K562 (cell line): ENCODE measurements around the gene C2CD2. TPM values are rescaled to one million over a fixed set of nuclear protein-coding genes. Genes with fewer than 3 reads are reported as not detected.

Source experiments
- ATAC-seq: fragments of 200-7000 bp; cut with Tn5 transposase; 3 replicates; pipeline ENCODE4 v1.9.1; 2020; ENCODE audit warnings: moderate library complexity
- BruUV-seq: library from RNA; stranded (reverse); fragments of 400-500 nt; replicated peaks from 2 replicates; lab custom pipeline; 2021; lab: Mats Ljungman, UMichigan
- CTCF ChIA-PET: fragments of 300-600 bp; formaldehyde crosslinking; extraction: SDS; loops from one replicate; lab custom pipeline; 2021; ENCODE audit warnings: low intra/inter-chr PET ratio; lab: Yijun Ruan, JAX
- POLR2A ChIA-PET: fragments of 300-600, 350-650 bp; sonication (Branson Sonifier 250); formaldehyde crosslinking; extraction: SDS; loops from one replicate; lab custom pipeline; 2021; ENCODE audit warnings: antibody characterized with exemption, inconsistent platforms; lab: Yijun Ruan, JAX
- DNase-seq, 4 experiments: peaks; one replicate each; pipeline versions ENCODE4 v3.0.0 to v3.0.0-alpha.2; 2011 to 2018; ENCODE audit warnings: low spot score in 3 of 4, mixed read lengths in 3 of 4; ENCODE audit errors: extremely low read depth in 1 of 4
- FAIRE-seq: peaks from 2 replicates; lab custom pipeline; 2011; peaks lifted over from hg19 to GRCh38; lab: Jason Lieb, UNC
- H2AFZ ChIP-seq: 2 replicates; pipeline ENCODE4 v1.6.0; 2011; ENCODE audit warnings: low read depth, low read length, control low read depth, inconsistent platforms
- H3K27ac ChIP-seq: fragments of 200-600 bp; 3 replicates; pipeline ENCODE4 v1.8.0; 2011; ENCODE audit warnings: low read depth, mild to moderate bottlenecking, control low read depth, inconsistent platforms, low read length, moderate library complexity, mixed read lengths; ENCODE audit errors: extremely low read depth
- H3K27me3 ChIP-seq, 2 experiments: fragments of 300-600 bp in 1 of 2; 2 replicates in 1 of 2; 3 replicates in 1 of 2; pipeline versions ENCODE4 v1.6.0 to v1.8.0; 2011; ENCODE audit warnings: inconsistent platforms in 2 of 2, low read length in 2 of 2, mild to moderate bottlenecking in 1 of 2, mixed read lengths in 1 of 2, moderate library complexity in 1 of 2; ENCODE audit not compliant: control insufficient read depth in 2 of 2, insufficient read depth in 2 of 2
- H3K36me3 ChIP-seq: fragments of 300-600 bp; 3 replicates; pipeline ENCODE4 v1.8.0; 2011; ENCODE audit warnings: mild to moderate bottlenecking, low read length, inconsistent platforms; ENCODE audit not compliant: control insufficient read depth, insufficient read depth
- H3K4me1 ChIP-seq, 2 experiments: fragments of 200-600 bp in 1 of 2; replicated peaks in 1 of 2; 2 replicates in 1 of 2; 3 replicates in 1 of 2; pipeline versions ENCODE4 v1.5.1 to v1.8.0; 2011; ENCODE audit warnings: inconsistent platforms in 2 of 2, low read length in 2 of 2, mild to moderate bottlenecking in 1 of 2, mixed read lengths in 1 of 2, moderate library complexity in 1 of 2; ENCODE audit not compliant: control insufficient read depth in 2 of 2, insufficient read depth in 2 of 2
- H3K4me2 ChIP-seq: 2 replicates; pipeline ENCODE4 v1.6.1; 2011; ENCODE audit warnings: low read length, control low read depth, inconsistent platforms, mixed read lengths; ENCODE audit not compliant: insufficient read depth
- H3K4me3 ChIP-seq: fragments of 200-600 bp; sonication (generic), shearing (Covaris generic); 2 replicates; pipeline ENCODE4 v1.5.1; 2016; ENCODE audit warnings: control low read depth, inconsistent platforms
- H3K79me2 ChIP-seq: fragments of 200-600 bp; 3 replicates; pipeline ENCODE4 v1.8.0; 2011; ENCODE audit warnings: low read length, inconsistent platforms; ENCODE audit not compliant: control insufficient read depth, insufficient read depth
- H3K9ac ChIP-seq, 2 experiments: 2 replicates each; pipeline versions ENCODE4 v1.6.0 to v1.6.1; 2011; ENCODE audit warnings: low read depth in 2 of 2, low read length in 2 of 2, control low read depth in 1 of 2, inconsistent platforms in 1 of 2, mild to moderate bottlenecking in 1 of 2, mixed read lengths in 1 of 2; ENCODE audit not compliant: insufficient read depth in 1 of 2
- H3K9me1 ChIP-seq: one replicate; pipeline ENCODE4 v1.6.0; 2011; ENCODE audit warnings: inconsistent platforms, mild to moderate bottlenecking, low read length, moderate library complexity; ENCODE audit not compliant: control insufficient read depth, insufficient read depth
- H3K9me3 ChIP-seq: replicated peaks from 2 replicates; pipeline ENCODE4 v1.5.1; 2011; ENCODE audit warnings: low read depth, low read length, inconsistent platforms; ENCODE audit not compliant: control insufficient read depth, insufficient read depth
- H4K20me1 ChIP-seq: replicated peaks from 2 replicates; pipeline ENCODE4 v1.6.1; 2011; ENCODE audit warnings: low read length, inconsistent platforms, mixed read lengths; ENCODE audit not compliant: control insufficient read depth, insufficient read depth
- KLF16 ChIP-seq: IDR thresholded peaks from 2 replicates; pipeline ENCODE4 v1.6.1; 2016; ENCODE audit warnings: antibody characterized with exemption
- MEF2A ChIP-seq: IDR thresholded peaks from 2 replicates; pipeline ENCODE4 v1.6.1; 2011; ENCODE audit warnings: low read depth, mild to moderate bottlenecking, low read length, moderate library complexity; ENCODE audit not compliant: control insufficient read depth
- ZNF324 ChIP-seq: fragments of 250-450 bp; sonication (Bioruptor Pico); IDR thresholded peaks from 2 replicates; pipeline ENCODE4 v1.4.0; 2020; ENCODE audit warnings: mild to moderate bottlenecking
- ZZZ3 ChIP-seq: fragments of 450-650 bp; IDR thresholded peaks from 2 replicates; pipeline ENCODE4 v1.6.1; 2016; ENCODE audit warnings: antibody characterized with exemption, mild to moderate bottlenecking, moderate library complexity
- WGBS: fragments of 100-300 bp; shearing (Covaris generic); methylation state at CpG from one replicate; pipeline ENCODE4 v1.1.6; 2016; ENCODE audit warnings: low coverage, mixed read lengths; ENCODE audit not compliant: insufficient coverage; ENCODE audit errors: missing lambda C conversion rate; 5-methylcytosine and 5-hydroxymethylcytosine counted together
- in situ Hi-C: fragments of 300-500 bp; cut with MboI; formaldehyde crosslinking; loops from 4 replicates; pipeline ENCODE4 v1.15.0; 2018; ENCODE audit warnings: inconsistent platforms, mixed read lengths
- intact Hi-C: fragments of 100-400 bp; cut with micrococcal nuclease; formaldehyde crosslinking; loops from 2 replicates; pipeline ENCODE4 v1.14.2; 2022
- polyA plus RNA-seq, 8 experiments: library from polyadenylated mRNA; depleted of rRNA in 4 of 8; stranded (reverse) in 5 of 8; unstranded in 3 of 8; fragments of >200 nt; fragmentation: Nextera tagmentation in 2 of 8; fragmentation: Illumina TruSeq in 1 of 8; extraction: Ambion mirVana in 2 of 8; extraction: Trizol in 1 of 8; gene quantifications; 2 replicates each; pipeline versions ENCODE4 v1.2.1 to v1.2.3, GENCODE V29; 2011 to 2014; ENCODE audit warnings: inconsistent platforms in 1 of 8, missing spikeins in 1 of 8
- total RNA-seq, 7 experiments: library from RNA; depleted of rRNA in 6 of 7; stranded (reverse); fragments of >200 nt in 6 of 7; fragmentation: Illumina TruSeq in 2 of 7; extraction: Trizol in 2 of 7; gene quantifications; 2 replicates each; pipeline versions ENCODE4 v1.2.1 to v1.2.3, GENCODE V29; 2011 to 2021; ENCODE audit warnings: low replicate concordance in 1 of 7
- TF ChIP-seq, protein P1 (sequence below): fragments of 250-450 bp; sonication (Bioruptor Pico); IDR thresholded peaks from 2 replicates; pipeline ENCODE4 v1.5.0; 2021

Gene C2CD2
- total and polyA plus RNA-seq, 9 of the 15 experiments (the other 6 are each of a cell fraction or from before 2014, with no cell fraction given): 1.3 to 21.6 (median 12.1) TPM

DNA sequence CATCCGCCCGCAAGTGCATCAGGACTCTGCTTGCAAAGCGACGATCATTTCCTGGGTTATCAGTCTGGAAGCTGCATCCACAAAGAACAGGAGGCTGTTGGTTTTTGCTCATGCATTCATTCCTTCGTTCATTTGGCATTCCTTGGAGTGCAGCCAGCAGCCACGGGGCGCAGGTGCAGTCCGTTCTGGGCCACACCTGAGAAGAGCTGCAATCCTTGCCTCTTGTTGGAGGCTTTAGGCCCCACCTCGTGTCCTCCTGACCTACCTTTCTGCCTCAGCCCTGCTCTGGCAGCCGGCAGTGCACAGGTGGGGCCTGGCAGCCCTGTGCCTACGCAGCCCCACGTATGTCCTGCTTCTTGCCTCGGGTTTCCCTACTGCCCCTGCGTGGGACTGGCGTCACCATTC lies 19.6 kb upstream of the C2CD2 start:
- Histone ChIP-seq H2AFZ (no peak overlapping the region), H3K79me2 (no peaks in the 10 kb centered on the region), H3K9me1 (no peaks in the 10 kb centered on the region), H3K9ac (no peak overlapping the region), H4K20me1 (no peaks in the 10 kb centered on the region), H3K4me3 (no peak overlapping the region), H3K27me3 (peaks cover 40 to 64% of the 10 kb centered on the region in 2 experiments), H3K27ac (no peak overlapping the region), H3K4me1 (peaks cover 0 to 4% of the 10 kb centered on the region in 2 experiments; a peak in 2 of 5 replicates), H3K4me2 (no peak overlapping the region), H3K36me3 (no peaks in the 10 kb centered on the region), H3K9me3 (no peaks in the 10 kb centered on the region)
- ATAC-seq (no peak), FAIRE-seq (no peak), DNase-seq (no peak)
- WGBS: 32% methylated on average over 15 of the region's 15 CpGs
- CTCF ChIA-PET: no interaction called here
- intact Hi-C loops (no loop called here), in situ Hi-C loops (no loop called here)
- POLR2A ChIA-PET: no interaction called here
- BruUV-seq: no TSS peak
- TF ChIP-seq, protein P1, sequence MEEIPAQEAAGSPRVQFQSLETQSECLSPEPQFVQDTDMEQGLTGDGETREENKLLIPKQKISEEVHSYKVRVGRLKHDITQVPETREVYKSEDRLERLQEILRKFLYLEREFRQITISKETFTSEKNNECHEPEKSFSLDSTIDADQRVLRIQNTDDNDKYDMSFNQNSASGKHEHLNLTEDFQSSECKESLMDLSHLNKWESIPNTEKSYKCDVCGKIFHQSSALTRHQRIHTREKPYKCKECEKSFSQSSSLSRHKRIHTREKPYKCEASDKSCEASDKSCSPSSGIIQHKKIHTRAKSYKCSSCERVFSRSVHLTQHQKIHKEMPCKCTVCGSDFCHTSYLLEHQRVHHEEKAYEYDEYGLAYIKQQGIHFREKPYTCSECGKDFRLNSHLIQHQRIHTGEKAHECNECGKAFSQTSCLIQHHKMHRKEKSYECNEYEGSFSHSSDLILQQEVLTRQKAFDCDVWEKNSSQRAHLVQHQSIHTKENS (CRISPR knock-in tag): no peak
- TF ChIP-seq ZZZ3: no peak
- no peak for TF ChIP-seq KLF16
- no peak for TF ChIP-seq MEF2A
- no peak for TF ChIP-seq ZNF324 (CRISPR knock-in tag)
